Testis (tissue), 3 donors: Measurements from ENCODE around the gene SMARCAD1. TPM values are rescaled to one million over a fixed set of nuclear protein-coding genes. Genes with fewer than 3 reads are reported as not detected.

Source experiments
- DNase-seq: peaks from one replicate; pipeline ENCODE4 v3.0.0-alpha.2; 2019
- H3K27ac ChIP-seq, 2 donors: fragments of 200-600 bp; sonication (generic); one replicate each; pipeline ENCODE4 v1.5.1; 2019
- H3K27me3 ChIP-seq: fragments of 200-600 bp; sonication (generic); one replicate; pipeline ENCODE4 v1.5.1; 2019
- H3K36me3 ChIP-seq: fragments of 200-600 bp; sonication (generic); one replicate; pipeline ENCODE4 v1.5.1; 2017; ENCODE audit warnings: low read depth; ENCODE audit errors: missing control alignments
- H3K4me1 ChIP-seq: fragments of 200-600 bp; sonication (generic); one replicate; pipeline ENCODE4 v1.5.1; 2019
- H3K4me3 ChIP-seq, 2 donors: fragments of 200-600 bp; sonication (generic); one replicate each; pipeline ENCODE4 v1.5.1; 2017 to 2019
- H3K9me3 ChIP-seq: fragments of 200-600 bp; sonication (generic); one replicate; pipeline ENCODE4 v1.5.1; 2017
- POLR2A ChIP-seq: fragments of 450-650 bp; IDR thresholded peaks from one replicate; pipeline ENCODE4 v1.6.1; 2017; ENCODE audit warnings: antibody characterized with exemption, mild to moderate bottlenecking, moderate library complexity
- WGBS, 2 donors: methylation state at CpG; one replicate each; pipeline ENCODE4 v1.1.5; 2018; 5-methylcytosine and 5-hydroxymethylcytosine counted together
- intact Hi-C: fragments of 100-400 bp; cut with DNase I; formaldehyde crosslinking; loops from one replicate; pipeline ENCODE4 v1.15.1; 2023; ENCODE audit warnings: low total_unique reads
- polyA plus RNA-seq: library from polyadenylated mRNA; stranded (reverse); fragments of 350-450 nt; fragmentation: Illumina TruSeq; extraction: RNeasy Lipid Tissue Mini Kit (QIAGEN cat#74804); gene quantifications from one replicate; pipeline ENCODE4 v1.2.3, GENCODE V29; 2014; ENCODE audit warnings: low read depth, low replicate concordance; ENCODE audit not compliant: insufficient read depth
- total RNA-seq, 2 donors: library from RNA; depleted of rRNA; stranded (reverse); fragments of >200 nt; gene quantifications; one replicate each; pipeline ENCODE4 v1.2.3, GENCODE V29; 2016
- TF ChIP-seq, protein P1 (sequence below), 3 experiments: fragments of 450-650 bp in 2 of 3; fragments of 200-600 bp in 1 of 3; sonication (generic) in 1 of 3; IDR thresholded peaks; one replicate each; pipeline ENCODE4 v1.5.1; 2016 to 2019; ENCODE audit warnings: antibody characterized with exemption in 3 of 3, mild to moderate bottlenecking in 2 of 3, moderate library complexity in 1 of 3

Gene SMARCAD1
- total and polyA plus RNA-seq, 3 donors from 2014 or later: 17.4 to 35.6 (median 31.7) TPM

DNA sequence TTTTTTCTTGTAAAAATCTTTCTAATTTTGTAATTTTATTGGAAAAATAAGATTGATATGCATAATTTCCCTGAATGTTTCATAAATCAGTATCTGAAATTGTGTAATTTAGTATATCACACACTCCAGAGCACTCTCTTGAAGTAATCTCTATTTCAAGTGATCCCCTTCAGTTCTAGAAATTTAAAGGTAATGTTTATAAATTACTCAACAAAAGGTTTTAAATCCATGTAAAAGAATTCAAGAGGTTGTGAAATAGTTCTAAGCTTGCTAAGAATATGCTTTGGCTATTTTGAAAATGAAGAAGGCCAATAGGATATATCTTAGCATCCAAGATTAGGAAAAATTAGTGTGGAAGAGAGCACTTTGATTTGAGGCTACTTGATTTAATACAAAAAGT, 28.2 kb downstream of the SMARCAD1 start:
- Histone ChIP-seq H3K4me1 (peaks cover 5% of the 10 kb centered on the region), H3K27ac (no peak overlapping the region), H3K36me3 (no peaks in the 10 kb centered on the region), H3K4me3 (no peak overlapping the region), H3K27me3 (no peaks in the 10 kb centered on the region), H3K9me3 (no peaks in the 10 kb centered on the region)
- intact Hi-C loops: no loop called here
- TF ChIP-seq, protein P1, sequence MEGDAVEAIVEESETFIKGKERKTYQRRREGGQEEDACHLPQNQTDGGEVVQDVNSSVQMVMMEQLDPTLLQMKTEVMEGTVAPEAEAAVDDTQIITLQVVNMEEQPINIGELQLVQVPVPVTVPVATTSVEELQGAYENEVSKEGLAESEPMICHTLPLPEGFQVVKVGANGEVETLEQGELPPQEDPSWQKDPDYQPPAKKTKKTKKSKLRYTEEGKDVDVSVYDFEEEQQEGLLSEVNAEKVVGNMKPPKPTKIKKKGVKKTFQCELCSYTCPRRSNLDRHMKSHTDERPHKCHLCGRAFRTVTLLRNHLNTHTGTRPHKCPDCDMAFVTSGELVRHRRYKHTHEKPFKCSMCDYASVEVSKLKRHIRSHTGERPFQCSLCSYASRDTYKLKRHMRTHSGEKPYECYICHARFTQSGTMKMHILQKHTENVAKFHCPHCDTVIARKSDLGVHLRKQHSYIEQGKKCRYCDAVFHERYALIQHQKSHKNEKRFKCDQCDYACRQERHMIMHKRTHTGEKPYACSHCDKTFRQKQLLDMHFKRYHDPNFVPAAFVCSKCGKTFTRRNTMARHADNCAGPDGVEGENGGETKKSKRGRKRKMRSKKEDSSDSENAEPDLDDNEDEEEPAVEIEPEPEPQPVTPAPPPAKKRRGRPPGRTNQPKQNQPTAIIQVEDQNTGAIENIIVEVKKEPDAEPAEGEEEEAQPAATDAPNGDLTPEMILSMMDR (IDR thresholded peaks at IDR 0.05): no peak
- TF ChIP-seq POLR2A: no peak
- DNase-seq: no peak

DNA sequence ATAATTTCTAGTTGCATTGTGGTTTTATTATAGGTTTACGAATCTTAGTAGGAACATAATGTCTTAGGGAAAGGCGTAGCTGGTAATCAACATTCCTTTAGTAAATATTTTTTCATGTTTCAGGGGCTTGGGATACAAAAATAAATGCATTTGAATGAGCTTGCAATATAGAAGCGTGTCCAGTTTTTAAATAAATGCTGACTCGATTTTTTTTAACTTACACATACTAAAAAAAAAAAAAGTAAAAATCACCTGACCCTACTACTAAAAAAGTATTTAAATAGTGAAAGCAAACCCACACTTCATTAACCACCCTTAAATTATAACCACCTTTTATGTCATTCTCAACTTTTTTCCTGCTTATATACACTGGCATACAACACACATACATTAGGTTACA, 29.6 kb downstream of the SMARCAD1 start:
- WGBS, 2 donors: 85 to 93% methylated on average over 4 of the region's 4 CpGs
- Histone ChIP-seq H3K27ac (no peak overlapping the region), H3K9me3 (no peaks in the 10 kb centered on the region), H3K4me1 (peaks cover 5% of the 10 kb centered on the region), H3K27me3 (no peaks in the 10 kb centered on the region), H3K36me3 (no peaks in the 10 kb centered on the region), H3K4me3 (no peak overlapping the region)
- TF ChIP-seq, protein P1 (IDR thresholded peaks at IDR 0.05): no peak
- no peak for TF ChIP-seq POLR2A
- no peak for DNase-seq
- intact Hi-C loops: no loop called here

DNA sequence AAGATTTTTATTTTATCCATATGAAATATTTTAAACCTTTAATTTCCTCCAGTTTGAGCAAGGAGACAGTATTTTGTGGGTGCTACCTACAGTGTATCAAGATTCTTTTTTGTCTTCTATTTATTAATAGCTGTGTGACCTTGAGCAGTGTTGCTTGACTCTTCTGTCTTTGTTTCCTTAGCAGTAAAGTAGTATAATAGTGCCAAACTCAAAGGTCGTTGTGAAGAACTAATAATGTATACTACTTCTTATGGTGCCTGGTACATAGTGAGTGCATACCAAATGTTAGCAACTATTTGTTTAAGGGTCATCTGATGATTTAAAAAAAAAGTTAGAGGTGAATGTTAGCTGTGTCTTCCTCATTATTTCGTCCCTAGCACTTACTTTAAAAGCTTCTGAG, 30.5 kb downstream of the SMARCAD1 start:
- Histone ChIP-seq H3K36me3 (no peaks in the 10 kb centered on the region), H3K4me3 (no peak overlapping the region), H3K27me3 (no peaks in the 10 kb centered on the region), H3K27ac (no peak overlapping the region), H3K9me3 (no peaks in the 10 kb centered on the region), H3K4me1 (peaks cover 5% of the 10 kb centered on the region)
- WGBS, 2 donors: 57 to 59% methylated on average over 2 of the region's 2 CpGs
- TF ChIP-seq, protein P1 (IDR thresholded peaks at IDR 0.05): no peak
- TF ChIP-seq POLR2A: no peak
- DNase-seq: no peak
- intact Hi-C loops: no loop called here

DNA sequence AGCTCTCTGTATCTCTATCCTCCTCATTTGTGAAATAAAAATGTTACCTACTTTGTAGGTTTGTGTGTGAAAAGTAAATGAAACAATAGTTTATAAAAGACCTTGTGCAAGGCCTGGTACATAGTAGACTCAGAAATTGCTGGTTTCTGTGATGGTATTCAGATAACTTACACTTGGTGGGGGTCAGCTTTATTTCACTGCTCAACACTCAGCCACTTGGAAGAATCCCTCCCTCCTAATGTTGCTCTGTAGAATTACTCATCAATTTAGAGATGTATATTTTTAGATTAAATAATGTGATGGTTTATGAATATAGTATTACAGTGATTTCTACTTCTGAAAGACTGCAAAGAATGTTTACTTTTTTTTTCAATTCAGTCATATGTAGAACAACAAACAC, 32.7 kb downstream of the SMARCAD1 start:
- Histone ChIP-seq H3K27me3 (no peaks in the 10 kb centered on the region), H3K4me1 (peaks cover 5% of the 10 kb centered on the region), H3K9me3 (no peaks in the 10 kb centered on the region), H3K36me3 (no peaks in the 10 kb centered on the region), H3K4me3 (no peak overlapping the region), H3K27ac (no peak overlapping the region)
- intact Hi-C loops: no loop called here
- TF ChIP-seq POLR2A: no peak
- TF ChIP-seq, protein P1 (IDR thresholded peaks at IDR 0.05): no peak
- DNase-seq: no peak

DNA sequence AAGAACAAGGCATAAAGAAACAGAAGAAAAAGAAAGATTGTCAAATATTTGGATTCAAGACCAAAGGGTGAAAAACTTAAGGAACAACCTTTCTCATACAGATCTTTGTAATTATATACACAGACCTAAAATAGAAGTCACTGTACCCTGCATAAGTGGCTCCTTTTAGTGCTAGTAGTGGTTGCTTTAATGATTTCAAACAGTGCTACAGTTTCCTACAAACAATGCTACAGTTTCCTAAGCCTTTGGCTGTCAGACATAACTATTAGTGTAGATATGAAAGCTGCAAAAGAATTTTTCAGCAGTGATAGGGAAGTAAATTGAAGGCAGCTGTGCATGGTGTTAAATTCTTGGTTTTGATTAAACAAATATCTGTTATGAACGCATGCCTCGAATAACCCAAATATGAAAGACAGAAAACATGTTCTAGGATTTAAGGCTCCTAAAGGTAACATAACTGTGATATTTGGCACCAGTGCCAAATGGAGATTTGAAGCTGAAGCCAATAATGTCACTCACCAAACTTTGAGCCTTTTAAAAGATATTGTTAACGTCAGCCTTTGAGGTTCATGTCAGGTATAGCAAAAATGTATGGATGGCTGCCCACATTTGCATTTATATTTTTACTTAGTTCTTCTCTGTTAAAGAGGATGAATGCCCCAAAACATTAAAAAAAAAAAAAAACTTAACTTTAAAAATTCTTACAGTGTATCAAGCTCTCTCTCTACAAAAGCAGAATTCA, 36.6 kb downstream of the SMARCAD1 start:
- H3K27me3 ChIP-seq: no peaks in the 10 kb centered on the region
- WGBS, 2 donors: 65 to 83% methylated on average over 3 of the region's 3 CpGs
- H3K4me3 ChIP-seq: no peak overlapping the region
- H3K36me3 ChIP-seq: no peaks in the 10 kb centered on the region
- intact Hi-C loops: no loop called here
- H3K4me1 ChIP-seq: no peaks in the 10 kb centered on the region
- TF ChIP-seq, protein P1 (IDR thresholded peaks at IDR 0.05): no peak
- no peak for TF ChIP-seq POLR2A
- no peaks in the 10 kb centered on the region for H3K9me3 ChIP-seq
- DNase-seq: no peak
- no peak overlapping the region for H3K27ac ChIP-seq
